ENCODE results near the gene ZFHX2.

Gene ZFHX2

GRCh38 chr14:23550812-23551265, 726 bp downstream of the ZFHX2 start:
- H3K27me3 ChIP-seq, result no peaks in the 10 kb centered on the region
- H3K9ac ChIP-seq, result peak overlapping the region; percentile 66 to 81 (median 75)
- H3K4me3 ChIP-seq, result peak overlapping the region; percentile 70 to 81 (median 76)

DNA sequence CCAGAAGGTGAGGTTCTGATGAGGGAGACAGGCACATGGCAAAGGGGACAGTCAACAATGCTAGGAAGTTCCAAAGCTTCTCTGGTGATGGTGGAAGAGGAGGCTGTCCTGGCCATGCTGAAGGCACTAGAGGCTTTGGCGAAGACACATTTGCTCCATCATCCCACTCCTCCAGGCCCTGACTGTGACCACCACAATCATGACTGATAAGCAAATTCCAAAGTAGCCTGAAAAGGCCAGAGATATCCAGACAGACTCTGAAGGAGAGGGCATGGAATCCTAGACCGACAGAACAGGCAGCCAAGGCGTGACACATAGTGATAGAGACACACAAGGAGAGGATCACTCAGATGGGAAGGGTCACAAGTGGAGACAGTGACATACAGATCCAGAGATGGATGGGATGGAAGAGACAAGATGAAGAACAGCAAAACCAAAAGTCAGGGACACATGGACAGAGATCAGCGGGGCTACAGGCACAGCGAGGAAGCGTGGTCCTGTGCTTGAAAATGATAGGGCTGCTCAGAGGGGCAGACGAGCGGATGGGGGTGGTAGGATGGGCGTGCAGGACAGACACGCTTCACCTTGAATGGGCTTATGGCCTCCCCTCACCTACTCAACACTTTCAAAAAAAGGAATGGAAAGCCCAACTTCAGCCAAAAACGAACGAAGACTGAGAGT, 1.3 kb downstream of the ZFHX2 start:
- Histone ChIP-seq H3K36me3 (no peaks in the 10 kb centered on the region), H3K27me3 (no peaks in the 10 kb centered on the region), H4K20me1 (no peaks in the 10 kb centered on the region), H3K4me3 (peak overlapping the region; percentile 70 to 81 (median 76)), H3K27ac (no peak overlapping the region; a peak in 1 of 22 replicates), H3K9ac (peak overlapping the region in 8 of 11 experiments; percentile 67 to 81 (median 76); a peak in 12 of 22 replicates), H3K4me1 (peaks cover 34 to 49% (median 41%) of the 10 kb centered on the region in 10 experiments), H3K4me2 (peak overlapping the region; percentile 85 to 97 (median 91)), H3K9me3 (replicated peaks in 1 of 11) (no peaks in the 10 kb centered on the region)
- TF ChIP-seq Cebpa-rat (IDR thresholded peaks at IDR 0.05), result no peak

More at GRCh38 chr14:23550812-23551265, 726 bp downstream of the ZFHX2 start:
- no peak for TF ChIP-seq Cebpa-rat (IDR thresholded peaks at IDR 0.05)
- Histone ChIP-seq H3K4me1 (peaks cover 33 to 44% (median 37%) of the 10 kb centered on the region in 10 experiments), H3K9me3 (replicated peaks in 1 of 11) (no peaks in the 10 kb centered on the region), H3K4me2 (peak overlapping the region; percentile 85 to 97 (median 91)), H3K36me3 (no peaks in the 10 kb centered on the region), H3K27ac (peak overlapping the region; percentile 4 to 71 (median 61); a peak in 15 of 22 replicates), H4K20me1 (no peaks in the 10 kb centered on the region)

- no peak for TF ChIP-seq Cebpa-rat (IDR thresholded peaks at IDR 0.05)
- Histone ChIP-seq H3K9me3 (replicated peaks in 1 of 11) (no peaks in the 10 kb centered on the region), H3K4me1 (peaks cover 38 to 57% (median 45%) of the 10 kb centered on the region in 10 experiments), H3K9ac (no peak overlapping the region), H3K4me3 (no peak overlapping the region), H3K4me2 (peak overlapping the region in 7 of 11 experiments; percentile 7 to 44 (median 29); a peak in 11 of 22 replicates), H3K27me3 (no peaks in the 10 kb centered on the region), H3K27ac (no peak overlapping the region), H3K36me3 (peaks cover 0 to 5% (median 0%) of the 10 kb centered on the region in 11 experiments; a peak in 2 of 22 replicates), H4K20me1 (no peaks in the 10 kb centered on the region)
These were observed 2.9 kb downstream of the ZFHX2 start for GRCh38 chr14:23548351-23549318.

DNA sequence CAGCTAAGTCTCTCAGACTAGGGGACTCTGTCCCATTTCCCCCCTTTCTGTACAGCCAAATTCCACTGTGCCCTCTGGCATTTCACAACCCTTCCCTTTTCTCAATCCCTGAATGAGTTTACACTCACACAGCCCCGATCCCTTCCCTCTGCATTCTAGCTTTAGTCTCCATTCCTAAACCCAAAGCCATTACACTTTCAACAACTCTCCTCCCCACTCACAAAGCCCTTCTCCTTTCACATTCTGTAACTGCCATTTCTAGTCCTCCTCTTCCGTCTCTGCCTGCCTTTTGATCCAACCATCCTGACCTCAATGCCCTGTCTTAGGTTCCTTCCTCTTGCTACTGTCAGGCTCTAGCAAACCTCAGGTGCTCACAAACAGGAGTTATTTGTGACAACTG, 3.6 kb downstream of the ZFHX2 start:
- H3K36me3 ChIP-seq, result peaks cover 0 to 9% (median 0%) of the 10 kb centered on the region in 11 experiments; a peak in 3 of 22 replicates
- H3K27ac ChIP-seq, result no peak overlapping the region
- H3K4me1 ChIP-seq, result peaks cover 38 to 57% (median 45%) of the 10 kb centered on the region in 10 experiments
- no peak overlapping the region for H3K4me3 ChIP-seq
- H3K9me3 ChIP-seq (replicated peaks in 1 of 11), result no peaks in the 10 kb centered on the region
- no peaks in the 10 kb centered on the region for H4K20me1 ChIP-seq
- no peak overlapping the region; a peak in 1 of 22 replicates for H3K9ac ChIP-seq
- peak overlapping the region in 7 of 11 experiments; percentile 7 to 44 (median 29); a peak in 11 of 22 replicates for H3K4me2 ChIP-seq
- no peaks in the 10 kb centered on the region for H3K27me3 ChIP-seq
- TF ChIP-seq Cebpa-rat (IDR thresholded peaks at IDR 0.05), result no peak

DNA sequence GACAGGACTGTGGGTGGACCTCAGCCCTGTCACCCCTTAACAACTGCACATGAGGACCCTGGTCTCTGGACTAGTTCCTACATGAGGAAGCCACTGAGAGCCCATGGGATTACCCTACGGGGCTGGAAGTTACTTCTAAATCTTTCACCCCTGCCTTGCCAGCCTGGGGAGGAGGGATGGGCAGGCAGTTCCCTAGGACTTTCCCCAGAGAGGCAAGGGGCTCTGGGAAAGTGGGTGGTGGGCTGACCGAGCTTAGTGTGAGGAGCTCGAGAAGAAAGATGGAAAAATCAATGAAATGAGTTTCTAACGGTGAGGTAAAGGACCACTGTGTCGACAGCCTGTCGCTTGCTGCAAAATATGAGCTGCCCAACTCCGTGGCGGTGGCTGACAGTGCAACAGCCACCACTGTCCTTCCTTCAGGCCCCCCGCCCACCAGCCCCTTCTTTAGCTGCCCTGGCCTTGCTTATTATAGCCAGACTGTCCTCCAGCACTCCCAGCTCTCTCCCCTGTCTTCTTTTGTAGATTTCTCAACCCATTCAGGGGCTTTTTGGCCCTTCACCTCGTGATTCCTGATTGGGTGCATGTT, 5.0 kb downstream of the ZFHX2 start:
- peaks cover 37 to 51% (median 42%) of the 10 kb centered on the region in 10 experiments for H3K4me1 ChIP-seq
- no peak overlapping the region for H3K4me3 ChIP-seq
- no peaks in the 10 kb centered on the region for H3K27me3 ChIP-seq
- H3K9ac ChIP-seq, result no peak overlapping the region
- no peaks in the 10 kb centered on the region for H3K9me3 ChIP-seq (replicated peaks in 1 of 11)
- no peak overlapping the region for H3K27ac ChIP-seq
- no peaks in the 10 kb centered on the region for H4K20me1 ChIP-seq
- H3K4me2 ChIP-seq, result peak overlapping the region in 5 of 11 experiments; percentile 9 to 62 (median 26); a peak in 4 of 22 replicates
- peaks cover 0 to 9% (median 0%) of the 10 kb centered on the region in 11 experiments; a peak in 3 of 22 replicates for H3K36me3 ChIP-seq
- TF ChIP-seq Cebpa-rat (IDR thresholded peaks at IDR 0.05), result no peak

DNA sequence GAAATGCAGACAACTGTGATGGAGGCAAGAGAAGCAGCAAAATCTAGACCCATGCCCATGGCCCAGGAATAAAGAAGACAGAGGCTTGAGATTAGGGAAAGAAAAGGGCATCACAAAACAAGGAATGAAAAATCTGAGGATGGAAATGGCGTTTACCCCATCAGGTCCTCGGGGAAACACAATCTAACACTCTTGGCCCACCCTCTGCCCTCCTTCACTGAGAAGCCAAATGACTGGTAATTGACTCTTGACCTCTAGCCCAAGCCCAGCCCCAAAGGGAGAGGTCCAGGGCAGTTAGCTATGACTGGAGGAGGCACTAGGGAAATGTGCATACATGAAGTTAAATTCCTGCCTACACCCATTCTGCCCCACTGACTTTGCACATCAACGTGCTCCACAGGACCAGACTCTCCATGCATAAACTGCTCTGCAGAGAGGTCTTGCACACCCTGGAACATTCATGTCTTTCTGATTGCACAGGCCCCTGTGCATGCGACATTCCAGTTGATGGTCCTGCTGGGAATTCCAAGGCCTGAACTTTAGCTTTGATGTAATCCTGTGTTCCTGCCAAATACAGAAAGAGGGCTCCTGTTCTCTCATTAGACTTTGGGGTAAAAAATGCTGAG, 5.7 kb downstream of the ZFHX2 start:
- Histone ChIP-seq H3K4me3 (no peak overlapping the region), H3K4me1 (peaks cover 33 to 50% (median 39%) of the 10 kb centered on the region in 10 experiments)
- TF ChIP-seq Cebpa-rat (IDR thresholded peaks at IDR 0.05), result no peak

GRCh38 chr14:23544511-23545447, 6.8 kb downstream of the ZFHX2 start:
- Histone ChIP-seq H3K9ac (no peak overlapping the region; a peak in 1 of 22 replicates), H3K4me3 (no peak overlapping the region), H3K9me3 (replicated peaks in 1 of 11) (no peaks in the 10 kb centered on the region), H3K27me3 (no peaks in the 10 kb centered on the region), H3K27ac (no peak overlapping the region), H4K20me1 (no peaks in the 10 kb centered on the region), H3K4me2 (peak overlapping the region; percentile 26 to 70 (median 50); a peak in 21 of 22 replicates), H3K36me3 (peaks cover 0 to 9% (median 0%) of the 10 kb centered on the region in 11 experiments; a peak in 3 of 22 replicates), H3K4me1 (peaks cover 23 to 39% (median 29%) of the 10 kb centered on the region in 10 experiments)
- no peak for TF ChIP-seq Cebpa-rat (IDR thresholded peaks at IDR 0.05)

More for the DNA sequence above, 5.7 kb downstream of the ZFHX2 start:
- Histone ChIP-seq H4K20me1 (no peaks in the 10 kb centered on the region), H3K36me3 (peaks cover 0 to 9% (median 0%) of the 10 kb centered on the region in 11 experiments; a peak in 3 of 22 replicates), H3K9ac (no peak overlapping the region; a peak in 1 of 22 replicates), H3K27ac (no peak overlapping the region), H3K4me2 (peak overlapping the region in 7 of 11 experiments; percentile 26 to 70 (median 53); a peak in 11 of 22 replicates), H3K27me3 (no peaks in the 10 kb centered on the region), H3K9me3 (replicated peaks in 1 of 11) (no peaks in the 10 kb centered on the region)
